A549 (cell line): ENCODE measurements around the gene TPD52L1. TPM values are rescaled to one million over a fixed set of nuclear protein-coding genes. Genes with fewer than 3 reads are reported as not detected.

Experiments
- ATAC-seq, 2 experiments: fragments of 200-7000 bp in 1 of 2; fragments of >200 bp in 1 of 2; cut with Nextera tagmentation in 1 of 2; cut with Tn5 transposase in 1 of 2; 3 replicates each; pipeline versions ENCODE4 v1.8.0 to v1.9.1; 2018 to 2020; ENCODE audit warnings: mild to moderate bottlenecking in 1 of 2, moderate library complexity in 1 of 2
- CTCF ChIA-PET: fragments of 300-600 bp; sonication (Branson Sonifier 250); formaldehyde crosslinking; extraction: SDS; loops from one replicate; lab custom pipeline; 2021; ENCODE audit warnings: antibody characterized with exemption, inconsistent platforms; lab: Yijun Ruan, JAX
- POLR2A ChIA-PET: fragments of 350-600 bp; formaldehyde crosslinking; extraction: SDS; loops from one replicate; lab custom pipeline; 2021; ENCODE audit warnings: antibody characterized with exemption, inconsistent platforms; lab: Yijun Ruan, JAX
- DNase-seq, 2 experiments: peaks; one replicate each; pipeline versions ENCODE4 v3.0.0 to v3.0.0-alpha.2; 2011 to 2016; ENCODE audit warnings: low read depth in 1 of 2, low spot score in 1 of 2
- FAIRE-seq: peaks from 2 replicates; lab custom pipeline; 2011; peaks lifted over from hg19 to GRCh38; lab: Jason Lieb, UNC
- H3K27ac ChIP-seq, 2 experiments: fragments of >200 bp; sonication (Bioruptor Twin); formaldehyde crosslinking; 3 replicates each; pipeline ENCODE4 v1.5.1; 2016 to 2017
- H3K4me1 ChIP-seq: fragments of >200 bp; sonication (Bioruptor Twin); formaldehyde crosslinking; 3 replicates; pipeline ENCODE4 v1.6.1; 2016
- H3K4me2 ChIP-seq: fragments of >200 bp; sonication (Bioruptor Twin); formaldehyde crosslinking; 3 replicates; pipeline ENCODE4 v1.6.1; 2016
- H3K4me3 ChIP-seq: fragments of >200 bp; sonication (Bioruptor Twin); formaldehyde crosslinking; 3 replicates; pipeline ENCODE4 v1.5.1; 2016
- H3K9me3 ChIP-seq: fragments of >200 bp; sonication (Bioruptor Twin); formaldehyde crosslinking; 3 replicates; pipeline ENCODE4 v1.6.1; 2016
- ATOH8 ChIP-seq: fragments of 250-450 bp; sonication (Bioruptor Pico); IDR thresholded peaks from 2 replicates; pipeline ENCODE4 v1.5.0; 2020; ENCODE audit warnings: low read depth, mild to moderate bottlenecking, moderate library complexity
- CBX2 ChIP-seq: fragments of 200-600 bp; sonication (generic); IDR thresholded peaks from 2 replicates; pipeline ENCODE4 v1.6.1; 2016; ENCODE audit warnings: low read depth, mild to moderate bottlenecking, borderline replicate concordance
- EHMT2 ChIP-seq: fragments of 200-600 bp; sonication (generic); IDR thresholded peaks from 2 replicates; pipeline ENCODE4 v1.6.1; 2016; ENCODE audit warnings: antibody characterized with exemption, low read depth, mild to moderate bottlenecking, moderate library complexity
- EP300 ChIP-seq, 2 experiments: fragments of >200 bp; sonication (Bioruptor Twin); formaldehyde crosslinking; IDR thresholded peaks; 2 replicates in 1 of 2; 3 replicates in 1 of 2; pipeline ENCODE4 v1.6.1; 2016 to 2017
- FOSL2 ChIP-seq, 2 experiments: fragments of 450-650 bp in 1 of 2; fragments of >200 bp in 1 of 2; sonication (Bioruptor Twin) in 1 of 2; formaldehyde crosslinking; IDR thresholded peaks; 2 replicates each; pipeline versions ENCODE4 v1.5.0 to v1.6.1; 2016 to 2020; ENCODE audit warnings: mild to moderate bottlenecking in 1 of 2, moderate library complexity in 1 of 2
- FOXS1 ChIP-seq: fragments of 250-450 bp; sonication (Bioruptor Pico); IDR thresholded peaks from 2 replicates; pipeline ENCODE4 v1.5.0; 2020; ENCODE audit warnings: mild to moderate bottlenecking, moderate library complexity
- GATA3 ChIP-seq: IDR thresholded peaks from 2 replicates; pipeline ENCODE4 v1.6.1; 2012; ENCODE audit warnings: borderline replicate concordance
- HEYL ChIP-seq: fragments of 250-450 bp; sonication (Bioruptor Pico); IDR thresholded peaks from 2 replicates; pipeline ENCODE4 v1.8.0; 2021; ENCODE audit warnings: mild to moderate bottlenecking, moderate library complexity
- HOXB13 ChIP-seq: fragments of 250-450 bp; sonication (Bioruptor Pico); IDR thresholded peaks from 2 replicates; pipeline ENCODE4 v1.5.0; 2020; ENCODE audit warnings: low read depth, mild to moderate bottlenecking, moderate library complexity
- JUN ChIP-seq, 2 experiments: fragments of >200 bp; sonication (Bioruptor Twin); formaldehyde crosslinking; IDR thresholded peaks; 2 replicates in 1 of 2; 3 replicates in 1 of 2; pipeline ENCODE4 v1.6.1; 2016 to 2017
- MAFK ChIP-seq: fragments of 450-650 bp; IDR thresholded peaks from 2 replicates; pipeline ENCODE4 v1.6.1; 2014; ENCODE audit not compliant: partially characterized antibody
- PBX3 ChIP-seq: IDR thresholded peaks from 2 replicates; pipeline ENCODE4 v1.6.1; 2012
- PHF8 ChIP-seq: fragments of 200-600 bp; sonication (generic); IDR thresholded peaks from 2 replicates; pipeline ENCODE4 v1.6.1; 2016; ENCODE audit warnings: low read depth, mild to moderate bottlenecking, antibody characterized with exemption, moderate library complexity, borderline replicate concordance
- RCOR1 ChIP-seq: fragments of 150-350 bp; IDR thresholded peaks from 2 replicates; pipeline ENCODE4 v1.6.1; 2014; ENCODE audit warnings: antibody characterized with exemption, low read length, low read depth
- RNF2 ChIP-seq: fragments of 200-600 bp; sonication (generic); IDR thresholded peaks from 2 replicates; pipeline ENCODE4 v1.6.1; 2016; ENCODE audit warnings: low read depth, mild to moderate bottlenecking, antibody characterized with exemption, moderate library complexity, borderline replicate concordance
- TFCP2L1 ChIP-seq: fragments of 250-450 bp; sonication (Bioruptor Pico); IDR thresholded peaks from 2 replicates; pipeline ENCODE4 v1.5.0; 2021; ENCODE audit warnings: mild to moderate bottlenecking
- TP53 ChIP-seq: fragments of 250-450 bp; sonication (Bioruptor Pico); IDR thresholded peaks from 2 replicates; pipeline ENCODE4 v1.5.0; 2021; ENCODE audit warnings: mild to moderate bottlenecking, moderate library complexity
- ZFP36 ChIP-seq: fragments of 450-650 bp; IDR thresholded peaks from 2 replicates; pipeline ENCODE4 v1.6.1; 2014; ENCODE audit warnings: borderline replicate concordance; ENCODE audit not compliant: partially characterized antibody
- ZNF302 ChIP-seq: fragments of 250-450 bp; sonication (Bioruptor Pico); IDR thresholded peaks from 2 replicates; pipeline ENCODE4 v1.9.0; 2021; ENCODE audit warnings: inconsistent platforms, mild to moderate bottlenecking, moderate library complexity
- WGBS: methylation state at CpG from one replicate; pipeline ENCODE4 v1.1.6; 2017; ENCODE audit errors: missing lambda C conversion rate; 5-methylcytosine and 5-hydroxymethylcytosine counted together
- polyA plus RNA-seq, 4 experiments: library from polyadenylated mRNA; depleted of rRNA in 3 of 4; stranded (reverse); fragments of >200 nt; fragmentation: RNase III in 1 of 4; extraction: RNeasy Plus Mini Kit Qiagen cat#74134 plus additional on column Dnase treatment in 1 of 4; gene quantifications; 2 replicates in 3 of 4; 3 replicates in 1 of 4; pipeline ENCODE4 v1.2.3, GENCODE V29; 2011 to 2017
- TF ChIP-seq, protein P1 (sequence below): fragments of 250-450 bp; sonication (Bioruptor Pico); IDR thresholded peaks from 2 replicates; pipeline ENCODE4 v1.5.0; 2021; ENCODE audit warnings: mild to moderate bottlenecking, moderate library complexity, borderline replicate concordance
- TF ChIP-seq, protein P2 (sequence below): fragments of 150-350 bp; IDR thresholded peaks from 2 replicates; pipeline ENCODE4 v1.6.1; 2014; ENCODE audit warnings: low read depth, mild to moderate bottlenecking, low read length
- TF ChIP-seq, protein P3 (sequence below): fragments of >200 bp; sonication (Bioruptor Twin); formaldehyde crosslinking; IDR thresholded peaks from 2 replicates; pipeline ENCODE4 v1.6.1; 2016

TPD52L1 gene
- polyA plus RNA-seq, 2 of the 4 experiments (the other 2 are of a cell fraction): 90.1 to 144 TPM

GRCh38 chr6:125228981-125229479 lies 75.5 kb downstream of the TPD52L1 start:
- POLR2A ChIA-PET: no interaction called here
- WGBS: 89% methylated on average over 6 of the region's 6 CpGs
- TF ChIP-seq TFCP2L1 (no peak), MAFK (no peak), FOXS1 (CRISPR knock-in tag) (no peak), ZNF302 (no peak), TP53 (no peak), ATOH8 (CRISPR knock-in tag) (no peak), PBX3 (no peak), JUN (IDR thresholded peaks at IDR 0.05) (no peak), FOSL2 (IDR thresholded peaks at IDR 0.05) (no peak), FOSL2 (CRISPR knock-in tag; IDR thresholded peaks at IDR 0.05) (no peak), CBX2 (no peak), ZFP36 (no peak), HOXB13 (CRISPR knock-in tag) (no peak), HEYL (CRISPR knock-in tag) (no peak)
- TF ChIP-seq, protein P1, sequence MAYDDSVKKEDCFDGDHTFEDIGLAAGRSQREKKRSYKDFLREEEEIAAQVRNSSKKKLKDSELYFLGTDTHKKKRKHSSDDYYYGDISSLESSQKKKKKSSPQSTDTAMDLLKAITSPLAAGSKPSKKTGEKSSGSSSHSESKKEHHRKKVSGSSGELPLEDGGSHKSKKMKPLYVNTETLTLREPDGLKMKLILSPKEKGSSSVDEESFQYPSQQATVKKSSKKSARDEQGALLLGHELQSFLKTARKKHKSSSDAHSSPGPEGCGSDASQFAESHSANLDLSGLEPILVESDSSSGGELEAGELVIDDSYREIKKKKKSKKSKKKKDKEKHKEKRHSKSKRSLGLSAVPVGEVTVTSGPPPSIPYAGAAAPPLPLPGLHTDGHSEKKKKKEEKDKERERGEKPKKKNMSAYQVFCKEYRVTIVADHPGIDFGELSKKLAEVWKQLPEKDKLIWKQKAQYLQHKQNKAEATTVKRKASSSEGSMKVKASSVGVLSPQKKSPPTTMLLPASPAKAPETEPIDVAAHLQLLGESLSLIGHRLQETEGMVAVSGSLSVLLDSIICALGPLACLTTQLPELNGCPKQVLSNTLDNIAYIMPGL: no peak
- TF ChIP-seq, protein P2, sequence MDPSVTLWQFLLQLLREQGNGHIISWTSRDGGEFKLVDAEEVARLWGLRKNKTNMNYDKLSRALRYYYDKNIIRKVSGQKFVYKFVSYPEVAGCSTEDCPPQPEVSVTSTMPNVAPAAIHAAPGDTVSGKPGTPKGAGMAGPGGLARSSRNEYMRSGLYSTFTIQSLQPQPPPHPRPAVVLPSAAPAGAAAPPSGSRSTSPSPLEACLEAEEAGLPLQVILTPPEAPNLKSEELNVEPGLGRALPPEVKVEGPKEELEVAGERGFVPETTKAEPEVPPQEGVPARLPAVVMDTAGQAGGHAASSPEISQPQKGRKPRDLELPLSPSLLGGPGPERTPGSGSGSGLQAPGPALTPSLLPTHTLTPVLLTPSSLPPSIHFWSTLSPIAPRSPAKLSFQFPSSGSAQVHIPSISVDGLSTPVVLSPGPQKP: no peak
- TF ChIP-seq, protein P3, sequence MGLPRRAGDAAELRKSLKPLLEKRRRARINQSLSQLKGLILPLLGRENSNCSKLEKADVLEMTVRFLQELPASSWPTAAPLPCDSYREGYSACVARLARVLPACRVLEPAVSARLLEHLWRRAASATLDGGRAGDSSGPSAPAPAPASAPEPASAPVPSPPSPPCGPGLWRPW: no peak
- FAIRE-seq: no peak
- Histone ChIP-seq H3K4me2 (no peak overlapping the region), H3K4me1 (peaks cover 25% of the 10 kb centered on the region), H3K27ac (no peak overlapping the region), H3K9me3 (no peaks in the 10 kb centered on the region), H3K4me3 (no peak overlapping the region)
- ATAC-seq: no peak
- CTCF ChIA-PET: no interaction called here
- DNase-seq: no peak

- ChIA-PET CTCF (no interaction called here), POLR2A (no interaction called here)
- Histone ChIP-seq H3K9me3 (no peaks in the 10 kb centered on the region), H3K4me2 (no peak overlapping the region), H3K4me3 (no peak overlapping the region), H3K27ac (no peak overlapping the region), H3K4me1 (peaks cover 19% of the 10 kb centered on the region; the same call in 2 of the 3 replicates)
- WGBS: 84% methylated on average over 3 of the region's 3 CpGs
- FAIRE-seq: no peak
- DNase-seq: no peak
- TF ChIP-seq EHMT2 (no peak), EP300 (IDR thresholded peaks at IDR 0.05) (no peak), RCOR1 (no peak), RNF2 (no peak), PHF8 (no peak), GATA3 (no peak)
- ATAC-seq: no peak
These were observed 77.1 kb downstream of the TPD52L1 start for GRCh38 chr6:125230674-125231073.
